ENCODE measurements around the gene CNOT11. TPM values are rescaled to one million over a fixed set of nuclear protein-coding genes. Genes with fewer than 3 reads are reported as not detected.

CNOT11 gene
- total RNA-seq, 1 experiment from 2014 or later, result 67.7 TPM

DNA sequence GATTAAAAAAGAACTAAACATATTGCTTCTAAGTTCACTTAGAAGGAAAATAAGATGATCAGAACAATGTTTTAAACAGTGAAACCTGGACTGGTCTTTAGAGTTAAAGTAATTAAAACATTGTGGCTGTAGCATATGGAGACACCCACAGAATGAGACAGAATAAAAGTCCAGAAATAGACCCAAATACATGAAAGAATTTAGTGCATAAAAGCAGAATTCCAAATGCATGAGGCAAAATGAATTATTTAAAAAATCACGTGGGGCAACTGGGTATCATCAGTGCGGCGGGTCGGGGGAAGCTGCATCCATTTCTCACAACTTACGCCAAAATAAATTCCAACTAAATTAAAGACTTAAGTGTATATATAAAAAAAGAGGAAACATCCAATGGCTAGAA, 43.7 kb downstream of the CNOT11 start:
- BruUV-seq (replicated peaks), result no TSS peak
- H3K4me1 Mint-ChIP-seq (ENCODE audit: low read depth, unreplicated experiment), result peaks cover 19% of the 10 kb centered on the region
- DNase-seq, result no peak
- H3K27me3 Mint-ChIP-seq (ENCODE audit: unreplicated experiment), result no peaks in the 10 kb centered on the region
- H3K9me3 Mint-ChIP-seq (ENCODE audit: low read depth, unreplicated experiment), result no peaks in the 10 kb centered on the region
- intact Hi-C loops (cut with micrococcal nuclease; ENCODE audit: unreplicated experiment), result no loop called here
- TF ChIP-seq, protein P1, sequence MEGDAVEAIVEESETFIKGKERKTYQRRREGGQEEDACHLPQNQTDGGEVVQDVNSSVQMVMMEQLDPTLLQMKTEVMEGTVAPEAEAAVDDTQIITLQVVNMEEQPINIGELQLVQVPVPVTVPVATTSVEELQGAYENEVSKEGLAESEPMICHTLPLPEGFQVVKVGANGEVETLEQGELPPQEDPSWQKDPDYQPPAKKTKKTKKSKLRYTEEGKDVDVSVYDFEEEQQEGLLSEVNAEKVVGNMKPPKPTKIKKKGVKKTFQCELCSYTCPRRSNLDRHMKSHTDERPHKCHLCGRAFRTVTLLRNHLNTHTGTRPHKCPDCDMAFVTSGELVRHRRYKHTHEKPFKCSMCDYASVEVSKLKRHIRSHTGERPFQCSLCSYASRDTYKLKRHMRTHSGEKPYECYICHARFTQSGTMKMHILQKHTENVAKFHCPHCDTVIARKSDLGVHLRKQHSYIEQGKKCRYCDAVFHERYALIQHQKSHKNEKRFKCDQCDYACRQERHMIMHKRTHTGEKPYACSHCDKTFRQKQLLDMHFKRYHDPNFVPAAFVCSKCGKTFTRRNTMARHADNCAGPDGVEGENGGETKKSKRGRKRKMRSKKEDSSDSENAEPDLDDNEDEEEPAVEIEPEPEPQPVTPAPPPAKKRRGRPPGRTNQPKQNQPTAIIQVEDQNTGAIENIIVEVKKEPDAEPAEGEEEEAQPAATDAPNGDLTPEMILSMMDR (IDR thresholded peaks at IDR 0.05; ENCODE audit: unreplicated experiment), result no peak
- H3K27ac Mint-ChIP-seq (ENCODE audit: unreplicated experiment), result no peak overlapping the region
- H3K4me3 Mint-ChIP-seq (ENCODE audit: low read depth, unreplicated experiment), result no peak overlapping the region
- CTCF ChIA-PET, result interaction anchor here (0.6 kb wide), 1 partner anchor 52 kb away, joined by 5 read pairs; no protein-coding TSS in a partner anchor
- H3K36me3 Mint-ChIP-seq (ENCODE audit: insufficient read depth, unreplicated experiment), result peaks cover 23% of the 10 kb centered on the region

DNA sequence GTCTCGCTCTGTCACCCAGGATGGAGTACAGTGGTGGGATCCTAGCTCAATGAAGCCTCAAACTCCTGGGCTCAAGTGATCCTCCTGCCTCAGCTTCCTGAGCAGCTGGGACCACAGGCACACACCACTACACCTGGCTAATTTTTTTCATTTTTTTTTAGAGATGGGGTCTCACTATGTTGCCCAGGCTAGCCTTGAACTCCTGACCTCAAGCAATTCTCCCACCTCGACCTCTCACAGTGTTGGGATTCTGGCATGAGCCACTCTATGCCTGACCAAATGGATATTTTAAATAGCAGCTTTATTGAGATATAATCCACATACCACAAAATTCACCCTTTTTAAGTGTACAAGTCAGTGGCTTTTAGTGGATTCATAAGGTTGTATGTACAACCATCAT, 44.7 kb downstream of the CNOT11 start:
- no peak for DNase-seq
- intact Hi-C loops (cut with micrococcal nuclease; ENCODE audit: unreplicated experiment), result no loop called here
- CTCF ChIA-PET, result no interaction called here
- no peak overlapping the region for H3K27ac Mint-ChIP-seq (ENCODE audit: unreplicated experiment)
- H3K36me3 Mint-ChIP-seq (ENCODE audit: insufficient read depth, unreplicated experiment), result peaks cover 19% of the 10 kb centered on the region
- H3K9me3 Mint-ChIP-seq (ENCODE audit: low read depth, unreplicated experiment), result no peaks in the 10 kb centered on the region
- H3K27me3 Mint-ChIP-seq (ENCODE audit: unreplicated experiment), result no peaks in the 10 kb centered on the region
- no peak overlapping the region for H3K4me3 Mint-ChIP-seq (ENCODE audit: low read depth, unreplicated experiment)
- TF ChIP-seq, protein P1 (IDR thresholded peaks at IDR 0.05; ENCODE audit: unreplicated experiment), result no peak
- peaks cover 28% of the 10 kb centered on the region for H3K4me1 Mint-ChIP-seq (ENCODE audit: low read depth, unreplicated experiment)
- no TSS peak for BruUV-seq (replicated peaks)

DNA sequence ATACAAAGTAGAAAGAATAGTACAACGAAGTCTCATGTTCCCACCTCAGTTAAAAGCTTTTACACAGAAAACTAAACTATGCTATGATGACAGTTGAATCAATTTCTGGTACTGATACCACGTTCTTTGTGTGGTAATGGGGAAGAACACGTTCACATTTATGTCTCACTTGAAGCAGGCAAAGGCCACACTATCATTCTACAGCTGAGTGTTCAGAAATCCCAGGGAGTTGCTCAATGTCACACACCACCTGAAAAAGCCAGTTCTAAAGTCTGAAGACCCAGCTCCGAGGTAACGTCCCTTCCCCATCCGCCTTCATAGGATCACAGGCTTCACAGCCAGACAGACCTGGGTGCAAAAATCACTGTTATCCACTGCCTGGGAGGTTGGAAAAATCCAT, 46.9 kb downstream of the CNOT11 start:
- no peaks in the 10 kb centered on the region for H3K9me3 Mint-ChIP-seq (ENCODE audit: low read depth, unreplicated experiment)
- no peaks in the 10 kb centered on the region for H3K27me3 Mint-ChIP-seq (ENCODE audit: unreplicated experiment)
- no peak overlapping the region for H3K4me3 Mint-ChIP-seq (ENCODE audit: low read depth, unreplicated experiment)
- H3K4me1 Mint-ChIP-seq (ENCODE audit: low read depth, unreplicated experiment), result peaks cover 33% of the 10 kb centered on the region
- no TSS peak for BruUV-seq (replicated peaks)
- intact Hi-C loops (cut with micrococcal nuclease; ENCODE audit: unreplicated experiment), result no loop called here
- CTCF ChIA-PET, result interaction anchor here (1.2 to 1.4 kb wide), 2 partner anchors 12 to 46 kb away, joined by 3 to 4 read pairs; no protein-coding TSS in a partner anchor
- H3K36me3 Mint-ChIP-seq (ENCODE audit: insufficient read depth, unreplicated experiment), result peaks cover 11% of the 10 kb centered on the region
- TF ChIP-seq, protein P1 (IDR thresholded peaks at IDR 0.05; ENCODE audit: unreplicated experiment), result no peak
- DNase-seq, result no peak
- H3K27ac Mint-ChIP-seq (ENCODE audit: unreplicated experiment), result no peak overlapping the region

DNA sequence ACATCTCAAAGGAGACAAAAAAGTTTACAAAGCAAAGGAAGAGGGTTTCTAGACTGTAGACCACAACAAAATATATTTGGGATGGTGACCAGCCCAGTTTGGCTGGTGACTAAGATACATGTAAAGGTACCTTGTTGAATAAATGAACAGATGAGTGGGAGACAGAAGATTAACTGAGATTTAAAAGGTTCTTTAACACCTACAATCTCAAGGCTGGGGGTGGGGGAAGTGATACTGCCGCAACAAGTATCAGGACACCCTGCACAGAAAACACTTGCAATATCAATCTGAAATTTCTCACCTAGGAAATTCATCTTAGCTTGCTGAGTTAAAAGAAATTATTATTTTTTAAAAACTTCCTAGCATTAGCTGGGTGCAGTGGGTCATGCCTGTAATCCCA, 47.5 kb downstream of the CNOT11 start:
- no peaks in the 10 kb centered on the region for H3K27me3 Mint-ChIP-seq (ENCODE audit: unreplicated experiment)
- H3K36me3 Mint-ChIP-seq (ENCODE audit: insufficient read depth, unreplicated experiment), result peaks cover 12% of the 10 kb centered on the region
- CTCF ChIA-PET, result no interaction called here
- intact Hi-C loops (cut with micrococcal nuclease; ENCODE audit: unreplicated experiment), result no loop called here
- DNase-seq, result no peak
- H3K4me1 Mint-ChIP-seq (ENCODE audit: low read depth, unreplicated experiment), result peaks cover 36% of the 10 kb centered on the region
- no TSS peak for BruUV-seq (replicated peaks)
- TF ChIP-seq, protein P1 (IDR thresholded peaks at IDR 0.05; ENCODE audit: unreplicated experiment), result no peak
- no peak overlapping the region for H3K27ac Mint-ChIP-seq (ENCODE audit: unreplicated experiment)
- no peaks in the 10 kb centered on the region for H3K9me3 Mint-ChIP-seq (ENCODE audit: low read depth, unreplicated experiment)
- H3K4me3 Mint-ChIP-seq (ENCODE audit: low read depth, unreplicated experiment), result no peak overlapping the region

Data from Calu3 (cell line).